GM20000 (cell line): ENCODE data around the gene FGF12.
"Not testable (repeated sequence)": the region's sequence is repeated elsewhere in the genome, so short reads cannot be mapped to it uniquely, and the experiment has no call there.

ENCODE experiments used
- DNase-seq: peaks from one replicate; pipeline ENCODE4 v3.0.0; 2012; ENCODE audit warnings: low spot score
- CTCF ChIP-seq: IDR thresholded peaks from 2 replicates; pipeline ENCODE4 v1.5.1; 2012; ENCODE audit warnings: mild to moderate bottlenecking, control low read depth; ENCODE audit errors: extremely low read depth, missing control alignments

The FGF12 gene

GRCh38 chr3:192715126-192715525 is 12.2 kb downstream of the FGF12 start:
- DNase-seq = no peak
- TF ChIP-seq CTCF = no peak

- not testable (repeated sequence) for DNase-seq
These were observed 16.2 kb downstream of the FGF12 start for GRCh38 chr3:192711126-192711525.

- TF ChIP-seq CTCF = no peak
These were observed 17.0 kb downstream of the FGF12 start for GRCh38 chr3:192710366-192710765.

GRCh38 chr3:192706272-192706671 is 21.1 kb downstream of the FGF12 start:
- no peak for DNase-seq
- no peak for TF ChIP-seq CTCF

More at GRCh38 chr3:192710366-192710765, 17.0 kb downstream of the FGF12 start:
- no peak for DNase-seq

GRCh38 chr3:192700885-192701284 is 26.5 kb downstream of the FGF12 start:
- TF ChIP-seq CTCF = no peak
- no peak for DNase-seq

GRCh38 chr3:192696943-192697587 is 30.3 kb downstream of the FGF12 start:
- DNase-seq = no peak
- TF ChIP-seq CTCF = no peak

GRCh38 chr3:192687488-192688152 is 39.7 kb downstream of the FGF12 start:
- no peak for DNase-seq
- no peak for TF ChIP-seq CTCF

- no peak for TF ChIP-seq CTCF
- no peak for DNase-seq
These were observed 41.5 kb downstream of the FGF12 start for GRCh38 chr3:192685801-192686200.
